Ovary (tissue), 3 donors: ENCODE data around the gene SRP68.

ENCODE experiments used
- CTCF ChIP-seq, 3 donors: fragments of 450-650 bp in 2 of 3; fragments of 200-600 bp in 1 of 3; IDR thresholded peaks; one replicate each; pipeline versions ENCODE4 v1.5.1 to v1.8.0; 2016 to 2022; ENCODE audit warnings: antibody characterized with exemption in 3 of 3, mild to moderate bottlenecking in 1 of 3
- EP300 ChIP-seq: sonication (generic); formaldehyde crosslinking; IDR thresholded peaks from one replicate; pipeline ENCODE4 v1.6.1; 2017; ENCODE audit warnings: antibody characterized with exemption
- POLR2A ChIP-seq: fragments of 450-650 bp; IDR thresholded peaks from one replicate; pipeline ENCODE4 v1.6.1; 2017; ENCODE audit warnings: antibody characterized with exemption, mild to moderate bottlenecking, moderate library complexity
- donor health status: DM: no; HTN: no; CAD: no.

- TF ChIP-seq CTCF (IDR thresholded peaks at IDR 0.05) (no peak), POLR2A (no peak), EP300 (no peak)
These were observed 18.3 kb upstream of the SRP68 start for GRCh38 chr17:76090517-76091129.
